OCI-LY1 (cell line): ENCODE measurements around the gene KCNIP4.

ENCODE experiments used
- CTCF ChIP-seq: fragments of 200-600 bp; sonication (generic), shearing (Covaris generic); IDR thresholded peaks from 2 replicates; pipeline ENCODE4 v1.5.1; 2017; ENCODE audit warnings: mild to moderate bottlenecking, antibody characterized with exemption, low read length, moderate library complexity, mixed read lengths
- EZH2 ChIP-seq: fragments of 200-600 bp; sonication (generic), shearing (Covaris generic); IDR thresholded peaks from 2 replicates; pipeline ENCODE4 v1.8.0; 2017; ENCODE audit warnings: borderline replicate concordance, mixed run types, mild to moderate bottlenecking, antibody characterized with exemption, low read length, moderate library complexity, mixed read lengths

DNA sequence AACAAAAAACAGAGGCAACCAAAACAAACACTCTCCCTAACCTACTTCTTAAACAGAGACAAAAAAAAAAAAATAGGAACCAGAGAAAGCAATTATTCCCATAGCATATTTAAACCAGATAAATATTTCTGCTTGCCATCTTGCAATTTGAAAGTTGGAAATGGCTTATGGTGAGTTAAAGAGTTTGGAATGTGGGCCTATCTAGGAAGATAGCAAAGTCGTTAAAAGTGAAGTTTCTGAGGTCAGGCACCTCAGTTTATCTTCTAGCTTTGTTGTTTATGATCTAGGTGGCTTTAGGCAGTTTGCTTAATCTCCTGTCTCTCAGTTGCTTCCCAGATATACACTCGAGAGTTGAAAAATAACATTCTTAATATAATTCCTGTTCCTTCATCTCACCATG is 284.2 kb downstream of the KCNIP4 start:
- no peak for TF ChIP-seq CTCF
- no peak for TF ChIP-seq EZH2
